ENCODE results near the gene RETREG2.
A peak's percentile ranks its signal among the peaks of the same experiment; 100 is the strongest.

RETREG2 gene

GRCh38 chr2:219168526-219168925 lies 9.5 kb upstream of the RETREG2 start:
- DNase-seq (ENCODE audit: extremely low spot score, insufficient read length, low read depth) (no peak), FAIRE-seq (no peak)

- FAIRE-seq (no peak), DNase-seq (ENCODE audit: extremely low spot score, insufficient read length, low read depth) (no peak)
Observed at GRCh38 chr2:219168932-219169331, 9.1 kb upstream of the RETREG2 start.

- peak; percentile 12 for FAIRE-seq
- DNase-seq (ENCODE audit: extremely low spot score, insufficient read length, low read depth), result no peak
Observed at GRCh38 chr2:219169930-219170654, 8.0 kb upstream of the RETREG2 start, which contains the start of gene SLC23A3. SLC23A3 (minus strand) TSS chr2:219170029; CDS start chr2:219169984, 45 bp downstream.

GRCh38 chr2:219171231-219171651 lies 6.8 kb upstream of the RETREG2 start:
- DNase-seq (ENCODE audit: extremely low spot score, insufficient read length, low read depth), result no peak
- peak; percentile 82 for FAIRE-seq

GRCh38 chr2:219172231-219173154 lies 5.6 kb upstream of the RETREG2 start:
- no peak for FAIRE-seq
- no peak for DNase-seq (ENCODE audit: extremely low spot score, insufficient read length, low read depth)

GRCh38 chr2:219173176-219173575 lies 4.9 kb upstream of the RETREG2 start:
- DNase-seq (ENCODE audit: extremely low spot score, insufficient read length, low read depth), result no peak
- no peak for FAIRE-seq

- DNase-seq (ENCODE audit: extremely low spot score, insufficient read length, low read depth) (no peak), FAIRE-seq (no peak)
Observed at GRCh38 chr2:219174146-219174545, 3.9 kb upstream of the RETREG2 start.

- DNase-seq (ENCODE audit: extremely low spot score, insufficient read length, low read depth), result no peak
Observed at GRCh38 chr2:219174801-219175200, 3.3 kb upstream of the RETREG2 start.

GRCh38 chr2:219175486-219175885 lies 2.6 kb upstream of the RETREG2 start:
- DNase-seq (ENCODE audit: extremely low spot score, insufficient read length, low read depth) (no peak), FAIRE-seq (no peak)

More at GRCh38 chr2:219174801-219175200, 3.3 kb upstream of the RETREG2 start:
- no peak for FAIRE-seq

GRCh38 chr2:219175928-219176817 lies 1.9 kb upstream of the RETREG2 start:
- FAIRE-seq (peak; percentile 76), DNase-seq (ENCODE audit: extremely low spot score, insufficient read length, low read depth) (no peak)

GRCh38 chr2:219176818-219177551 lies 1.1 kb upstream of the RETREG2 start, which contains the start of gene CNPPD1:
CNPPD1 (minus strand) TSS chr2:219176925; CDS start chr2:219176828, 97 bp downstream.
- DNase-seq (ENCODE audit: extremely low spot score, insufficient read length, low read depth) (peak; percentile 68), FAIRE-seq (peak; percentile 89)

- DNase-seq (ENCODE audit: extremely low spot score, insufficient read length, low read depth) (no peak), FAIRE-seq (no peak)
Observed at GRCh38 chr2:219178377-219179175, 501 bp downstream of the RETREG2 start.

- no peak for DNase-seq (ENCODE audit: extremely low spot score, insufficient read length, low read depth)
- FAIRE-seq, result no peak
Observed at GRCh38 chr2:219179601-219180465, 1.8 kb downstream of the RETREG2 start.

GRCh38 chr2:219180961-219181360 lies 2.9 kb downstream of the RETREG2 start:
- FAIRE-seq, result no peak
- no peak for DNase-seq (ENCODE audit: extremely low spot score, insufficient read length, low read depth)

GRCh38 chr2:219181531-219181930 lies 3.5 kb downstream of the RETREG2 start:
- FAIRE-seq, result no peak
- no peak for DNase-seq (ENCODE audit: extremely low spot score, insufficient read length, low read depth)

GRCh38 chr2:219182331-219183150 lies 4.5 kb downstream of the RETREG2 start:
- no peak for FAIRE-seq
- no peak for DNase-seq (ENCODE audit: extremely low spot score, insufficient read length, low read depth)
